ENCODE results near the gene MED13L.

DNA sequence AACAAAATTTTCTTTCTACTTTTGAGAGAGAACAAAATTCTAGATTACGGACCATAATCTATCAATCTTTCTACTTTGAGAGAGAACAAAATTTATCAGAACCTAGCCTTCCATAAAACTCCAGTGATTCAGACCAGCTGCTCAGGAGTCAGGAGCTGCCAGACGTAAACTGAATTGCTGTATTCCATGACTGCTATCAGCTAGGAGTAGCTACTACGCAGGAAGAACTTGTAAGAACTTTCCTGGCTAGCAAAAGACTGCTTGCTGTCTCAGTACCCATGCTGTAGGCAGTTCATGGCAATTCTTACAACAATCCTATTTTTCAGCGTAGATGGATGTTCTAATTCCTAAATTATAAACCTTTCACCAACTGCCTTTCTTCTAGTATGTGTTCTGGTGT lies 73.3 kb downstream of the MED13L start:
- TF ChIP-seq, protein P1, sequence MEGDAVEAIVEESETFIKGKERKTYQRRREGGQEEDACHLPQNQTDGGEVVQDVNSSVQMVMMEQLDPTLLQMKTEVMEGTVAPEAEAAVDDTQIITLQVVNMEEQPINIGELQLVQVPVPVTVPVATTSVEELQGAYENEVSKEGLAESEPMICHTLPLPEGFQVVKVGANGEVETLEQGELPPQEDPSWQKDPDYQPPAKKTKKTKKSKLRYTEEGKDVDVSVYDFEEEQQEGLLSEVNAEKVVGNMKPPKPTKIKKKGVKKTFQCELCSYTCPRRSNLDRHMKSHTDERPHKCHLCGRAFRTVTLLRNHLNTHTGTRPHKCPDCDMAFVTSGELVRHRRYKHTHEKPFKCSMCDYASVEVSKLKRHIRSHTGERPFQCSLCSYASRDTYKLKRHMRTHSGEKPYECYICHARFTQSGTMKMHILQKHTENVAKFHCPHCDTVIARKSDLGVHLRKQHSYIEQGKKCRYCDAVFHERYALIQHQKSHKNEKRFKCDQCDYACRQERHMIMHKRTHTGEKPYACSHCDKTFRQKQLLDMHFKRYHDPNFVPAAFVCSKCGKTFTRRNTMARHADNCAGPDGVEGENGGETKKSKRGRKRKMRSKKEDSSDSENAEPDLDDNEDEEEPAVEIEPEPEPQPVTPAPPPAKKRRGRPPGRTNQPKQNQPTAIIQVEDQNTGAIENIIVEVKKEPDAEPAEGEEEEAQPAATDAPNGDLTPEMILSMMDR (IDR thresholded peaks at IDR 0.05), result no peak
- TF ChIP-seq POLR2A (IDR thresholded peaks at IDR 0.05), result no peak
